Cortex of kidney (tissue), 1 donor: Measurements from ENCODE around the gene TRMT13.
A peak's percentile ranks its signal among the peaks of the same experiment; 100 is the strongest.

Experiments used
- DNase-seq: peaks from one replicate; lab custom pipeline; 2025; lab: John Stamatoyannopoulos, UW

The TRMT13 gene, protein sequence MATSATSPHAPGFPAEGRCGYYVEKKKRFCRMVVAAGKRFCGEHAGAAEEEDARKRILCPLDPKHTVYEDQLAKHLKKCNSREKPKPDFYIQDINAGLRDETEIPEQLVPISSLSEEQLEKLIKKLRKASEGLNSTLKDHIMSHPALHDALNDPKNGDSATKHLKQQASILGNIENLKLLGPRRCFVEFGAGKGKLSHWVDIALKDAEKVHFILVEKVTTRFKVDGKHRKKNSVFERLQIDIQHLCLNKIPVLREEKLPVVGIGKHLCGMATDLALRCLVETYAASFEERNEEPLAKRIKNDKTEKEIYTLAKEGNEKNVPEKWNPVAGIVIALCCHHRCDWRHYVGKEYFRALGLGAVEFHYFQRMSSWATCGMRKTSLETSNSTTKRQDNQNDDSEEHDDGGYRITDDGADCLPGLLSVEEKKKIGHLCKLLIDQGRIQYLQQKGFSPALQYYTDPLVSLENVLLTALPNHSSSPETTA

DNA sequence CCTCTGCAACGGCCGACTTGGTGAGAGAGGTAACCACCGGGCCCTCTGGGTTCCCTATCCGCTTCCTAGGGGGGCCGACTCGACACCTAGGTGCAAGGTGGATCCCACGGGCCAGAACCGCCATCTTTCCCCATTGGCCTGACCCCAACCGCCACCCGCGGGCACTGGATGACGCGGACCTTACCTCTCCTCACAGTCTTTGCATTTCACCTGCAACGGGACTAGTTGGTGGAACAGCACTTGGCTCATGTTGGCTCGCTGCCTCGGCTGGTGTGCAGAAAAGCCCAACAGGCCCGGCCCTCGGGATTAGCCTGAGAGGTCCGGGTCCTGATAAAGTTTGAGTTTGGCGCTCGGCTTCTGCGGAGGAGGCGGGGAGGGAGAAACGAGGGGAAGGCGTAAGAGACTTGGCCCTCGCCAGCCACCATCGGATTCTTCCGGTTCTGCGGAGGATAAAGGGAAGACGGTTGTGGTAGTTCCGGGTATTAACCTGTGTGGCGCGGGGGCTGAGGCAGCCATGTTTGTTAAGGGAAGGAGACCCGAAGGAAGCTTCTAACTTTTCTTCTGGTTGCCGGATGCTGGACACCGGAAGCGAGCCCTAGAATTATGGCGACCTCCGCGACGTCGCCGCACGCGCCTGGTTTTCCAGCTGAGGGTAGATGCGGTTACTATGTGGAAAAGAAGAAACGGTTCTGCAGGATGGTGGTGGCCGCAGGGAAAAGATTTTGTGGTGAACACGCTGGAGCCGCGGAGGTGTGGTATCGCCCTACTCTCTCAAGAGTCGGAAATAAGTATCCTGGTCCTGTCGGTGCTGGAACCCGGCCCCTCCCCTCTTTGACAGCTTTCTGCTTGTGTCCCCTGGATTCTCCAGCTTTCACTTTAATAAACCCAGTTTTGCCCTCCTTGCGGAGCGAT is at the start of gene TRMT13, which contains the start of gene SASS6:
TSS of gene TRMT13 (plus strand) at position 598 of the 912 bp plus-strand sequence. CDS start at position 604, 6 bp downstream.
TSS of gene SASS6 (minus strand) at position 365 of the 912 bp plus-strand sequence. CDS start at position 249, 116 bp downstream.
- peak; percentile 16 for DNase-seq

- no peak for DNase-seq
Observed at GRCh38 chr1:100087396-100087795, 45.6 kb upstream of the TRMT13 start.

GRCh38 chr1:100089082-100089481 is 43.9 kb upstream of the TRMT13 start:
- DNase-seq: no peak

DNA sequence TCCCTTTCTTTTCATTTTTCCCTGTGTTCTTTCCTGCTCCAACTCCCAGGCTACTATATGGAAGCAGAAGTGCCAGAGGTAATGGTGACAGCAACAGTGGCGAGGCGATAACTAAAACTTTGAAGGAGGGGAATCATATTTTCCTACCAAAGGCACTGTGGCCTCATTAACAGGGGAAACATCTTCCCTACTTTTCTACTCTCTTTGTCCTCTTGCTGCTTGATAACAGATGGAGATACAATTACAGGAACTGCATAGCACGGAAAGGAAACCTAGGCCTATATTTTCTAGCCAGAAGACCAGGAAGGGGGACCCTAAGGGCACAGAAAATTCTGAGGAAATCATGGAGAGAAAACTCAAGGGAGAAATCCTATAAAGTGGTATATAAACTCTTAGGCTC is 42.5 kb upstream of the TRMT13 start:
- no peak for DNase-seq

GRCh38 chr1:100100202-100100601 is 32.8 kb upstream of the TRMT13 start:
- no peak for DNase-seq

DNA sequence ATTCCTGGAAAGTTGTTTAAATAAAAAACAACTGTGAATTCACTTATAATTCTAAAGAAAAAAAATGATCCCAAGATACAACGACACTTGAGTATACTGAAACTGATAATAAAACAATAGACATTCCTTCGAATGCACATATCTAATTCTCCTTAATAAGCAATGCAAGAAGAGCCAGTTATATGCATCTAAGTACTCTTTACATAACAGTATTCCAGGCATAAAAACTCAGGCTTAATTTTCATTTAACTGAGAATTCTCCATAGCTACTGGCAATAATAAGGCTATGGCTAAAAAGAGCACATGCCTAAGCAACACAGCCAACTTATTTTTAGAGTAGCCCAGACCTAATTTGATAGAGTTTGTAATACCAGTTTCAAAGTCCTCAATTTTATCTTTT is 31.4 kb upstream of the TRMT13 start:
- DNase-seq: no peak

- no peak for DNase-seq
Observed at GRCh38 chr1:100107696-100108095, 25.3 kb upstream of the TRMT13 start.

DNA sequence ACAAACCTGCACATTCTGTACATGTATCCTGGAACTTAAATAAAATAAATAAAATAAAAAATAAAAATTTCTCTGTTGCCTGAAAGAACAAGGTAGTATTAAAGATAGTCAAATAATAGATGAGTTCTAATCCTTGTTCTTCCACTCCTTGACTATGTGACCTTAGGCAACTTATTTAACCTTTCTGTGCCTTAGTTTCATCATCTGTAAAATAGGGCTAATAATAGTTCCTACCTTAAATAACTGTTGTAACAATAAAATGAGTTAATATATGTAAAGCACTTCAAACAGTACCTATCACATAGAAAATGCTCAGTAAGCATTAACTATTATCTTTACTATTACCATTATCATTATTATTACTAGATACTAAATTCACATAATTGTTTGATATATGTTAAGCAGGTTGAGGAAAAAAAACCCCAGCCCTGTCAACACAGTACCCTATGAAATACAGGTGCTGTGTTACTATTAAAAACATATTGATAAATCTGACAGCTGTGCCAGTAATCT is 23.4 kb upstream of the TRMT13 start:
- DNase-seq: no peak

- no peak for DNase-seq
Observed at GRCh38 chr1:100115524-100115923, 17.4 kb upstream of the TRMT13 start.

GRCh38 chr1:100122177-100122576 is 10.8 kb upstream of the TRMT13 start:
- no peak for DNase-seq

GRCh38 chr1:100127226-100127625 is 5.7 kb upstream of the TRMT13 start:
- no peak for DNase-seq

GRCh38 chr1:100130552-100131077 is 2.3 kb upstream of the TRMT13 start:
- no peak for DNase-seq

DNA sequence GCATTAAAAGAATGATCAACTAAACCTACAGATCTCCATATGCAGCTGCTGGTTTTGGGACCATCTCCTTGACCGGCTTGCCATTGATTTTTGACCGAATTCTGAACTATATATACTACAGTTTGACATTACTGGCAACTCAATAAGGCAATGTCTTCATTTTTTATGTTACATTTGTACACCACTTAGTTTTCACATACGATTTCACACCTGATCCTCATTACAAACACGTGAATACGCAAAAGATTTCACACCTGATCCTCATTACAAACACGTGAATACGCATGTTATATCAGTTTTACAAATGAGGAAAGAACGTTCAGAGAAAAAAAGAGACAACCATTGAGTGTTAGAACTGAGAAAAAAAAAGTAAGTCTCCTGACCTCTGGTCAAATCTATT is 1.3 kb upstream of the TRMT13 start:
- no peak for DNase-seq

- DNase-seq: no peak
Observed at GRCh38 chr1:100134872-100135271, 1.9 kb downstream of the TRMT13 start.

GRCh38 chr1:100137602-100138001 is 4.6 kb downstream of the TRMT13 start:
- no peak for DNase-seq

GRCh38 chr1:100141192-100141591 is 8.2 kb downstream of the TRMT13 start:
- DNase-seq: no peak

- no peak for DNase-seq
Observed at GRCh38 chr1:100142343-100142742, 9.4 kb downstream of the TRMT13 start.

DNA sequence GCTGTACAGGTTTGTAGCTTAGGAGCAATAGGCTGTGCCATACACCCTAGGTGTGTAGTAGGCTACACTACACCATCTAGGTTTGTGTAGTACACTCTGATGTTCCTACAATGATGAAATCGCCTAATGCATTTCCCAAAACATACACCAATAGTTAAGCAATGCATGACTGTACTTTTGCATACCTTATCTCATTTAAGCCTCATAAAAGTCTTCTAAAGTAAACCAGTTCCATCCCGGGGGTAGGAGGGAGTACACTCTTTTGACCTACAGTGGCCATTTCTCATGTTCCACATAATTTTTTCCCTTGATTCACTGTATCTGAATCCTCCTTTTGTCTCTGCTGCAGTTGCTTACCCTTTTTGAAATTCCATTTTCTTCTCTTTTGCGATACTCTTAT is 12.2 kb downstream of the TRMT13 start:
- DNase-seq: no peak

DNA sequence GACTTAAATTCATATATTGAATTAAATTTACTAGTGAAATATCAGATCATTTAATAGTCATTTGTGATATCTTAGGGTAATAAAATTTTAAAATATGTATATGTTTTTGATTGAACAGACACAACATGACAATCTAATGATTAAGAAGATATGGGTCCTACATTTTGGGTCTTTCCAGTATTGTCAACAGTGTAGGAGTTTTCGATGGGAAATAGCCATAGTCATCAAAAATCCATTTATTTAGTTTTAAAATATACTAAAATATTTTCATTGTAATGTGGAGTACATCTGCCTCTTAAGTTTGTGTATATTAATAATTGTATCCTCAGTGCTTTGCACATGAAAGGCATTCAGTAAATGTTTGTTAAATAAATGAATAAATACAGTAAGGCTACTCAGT is 14.0 kb downstream of the TRMT13 start:
- no peak for DNase-seq

DNA sequence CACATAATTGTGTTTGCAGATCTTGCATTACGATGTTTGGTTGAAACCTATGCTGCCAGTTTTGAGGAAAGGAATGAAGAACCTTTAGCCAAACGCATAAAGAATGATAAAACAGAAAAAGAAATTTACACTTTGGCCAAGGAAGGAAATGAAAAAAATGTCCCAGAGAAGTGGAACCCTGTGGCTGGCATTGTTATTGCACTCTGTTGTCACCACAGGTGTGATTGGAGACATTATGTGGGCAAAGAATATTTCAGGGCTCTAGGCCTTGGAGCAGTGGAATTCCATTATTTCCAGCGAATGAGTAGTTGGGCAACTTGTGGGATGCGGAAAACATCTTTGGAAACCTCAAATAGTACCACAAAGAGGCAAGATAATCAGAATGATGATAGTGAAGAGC is 14.9 kb downstream of the TRMT13 start:
- DNase-seq: no peak

GRCh38 chr1:100151679-100152078 is 18.7 kb downstream of the TRMT13 start:
- no peak for DNase-seq

GRCh38 chr1:100152271-100152670 is 19.3 kb downstream of the TRMT13 start:
- no peak for DNase-seq
